Aorta (tissue), 5 donors: Measurements from ENCODE around the gene ULK2. TPM values are rescaled to one million over a fixed set of nuclear protein-coding genes. Genes with fewer than 3 reads are reported as not detected.

Experiments
- ATAC-seq: fragments of 200-7000 bp; cut with Tn5 transposase; one replicate; pipeline ENCODE4 v1.9.1; 2022; ENCODE audit warnings: moderate library complexity; ENCODE audit not compliant: low FRiP score
- DNase-seq, 2 donors: peaks; one replicate each; pipeline ENCODE4 v3.0.0-alpha.2; 2020
- H3K27ac ChIP-seq, 2 donors: one replicate each; pipeline ENCODE4 v1.5.1; 2013; ENCODE audit warnings: low read length in 2 of 2, mild to moderate bottlenecking in 2 of 2, moderate library complexity in 2 of 2, control low read depth in 1 of 2, inconsistent platforms in 1 of 2, low read depth in 1 of 2
- H3K27me3 ChIP-seq, 2 donors: one replicate each; pipeline ENCODE4 v1.6.1; 2013; ENCODE audit warnings: control low read depth in 1 of 2, low read length in 1 of 2, mild to moderate bottlenecking in 1 of 2, moderate library complexity in 1 of 2; ENCODE audit not compliant: insufficient read depth in 2 of 2, control insufficient read depth in 1 of 2
- H3K36me3 ChIP-seq, 2 donors: one replicate each; pipeline ENCODE4 v1.6.1; 2013; ENCODE audit warnings: control low read depth in 1 of 2, low read length in 1 of 2, mild to moderate bottlenecking in 1 of 2; ENCODE audit not compliant: insufficient read depth in 2 of 2, control insufficient read depth in 1 of 2
- H3K4me1 ChIP-seq, 2 donors: one replicate each; pipeline ENCODE4 v1.6.1; 2013; ENCODE audit warnings: low read length in 2 of 2, control low read depth in 1 of 2, mild to moderate bottlenecking in 1 of 2, moderate library complexity in 1 of 2; ENCODE audit not compliant: insufficient read depth in 2 of 2, control insufficient read depth in 1 of 2
- H3K4me3 ChIP-seq, 2 donors: one replicate each; pipeline ENCODE4 v1.5.1; 2013; ENCODE audit warnings: low read length in 2 of 2, control low read depth in 1 of 2, mild to moderate bottlenecking in 1 of 2
- H3K9me3 ChIP-seq: one replicate; pipeline ENCODE4 v1.6.1; 2013; ENCODE audit warnings: mild to moderate bottlenecking, low read length; ENCODE audit not compliant: control insufficient read depth
- WGBS, 2 donors: extraction: QIAGEN DNeasy Blood & Tissue Kit; methylation state at CpG; one replicate each; pipeline ENCODE4 v1.1.7; 2013; 5-methylcytosine and 5-hydroxymethylcytosine counted together
- intact Hi-C, 2 donors: fragments of 100-400 bp; cut with DNase I; formaldehyde crosslinking; loops; one replicate each; pipeline versions ENCODE4 v1.14.2 to v1.15.0; 2022
- polyA plus RNA-seq, 2 donors: library from polyadenylated mRNA; stranded (reverse); fragments of 200-250 nt; gene quantifications; one replicate each; pipeline ENCODE4 v1.2.3, GENCODE V29; 2013
- total RNA-seq, 2 donors: library from RNA; stranded (reverse); fragmentation: NEBNext Ultra II Directional; extraction: Animal tissue kit (Norgen Biotek cat#: 25700); gene quantifications; one replicate each; pipeline ENCODE4 v1.2.1, GENCODE V29; 2021
- donor health status: healthy with polysubstance abuse.
- donor health status: Bipolar disorder and iron deficiency.
- donor health status: DM: no; HTN: no; CAD: no.
- donor health status: DM: no; HTN: no; CAD: no.
- donor health status: DM: yes; HTN: yes; CAD: no.

ULK2 gene
- total and polyA plus RNA-seq, 4 donors = 5.6 to 28.9 (median 16.8) TPM

DNA sequence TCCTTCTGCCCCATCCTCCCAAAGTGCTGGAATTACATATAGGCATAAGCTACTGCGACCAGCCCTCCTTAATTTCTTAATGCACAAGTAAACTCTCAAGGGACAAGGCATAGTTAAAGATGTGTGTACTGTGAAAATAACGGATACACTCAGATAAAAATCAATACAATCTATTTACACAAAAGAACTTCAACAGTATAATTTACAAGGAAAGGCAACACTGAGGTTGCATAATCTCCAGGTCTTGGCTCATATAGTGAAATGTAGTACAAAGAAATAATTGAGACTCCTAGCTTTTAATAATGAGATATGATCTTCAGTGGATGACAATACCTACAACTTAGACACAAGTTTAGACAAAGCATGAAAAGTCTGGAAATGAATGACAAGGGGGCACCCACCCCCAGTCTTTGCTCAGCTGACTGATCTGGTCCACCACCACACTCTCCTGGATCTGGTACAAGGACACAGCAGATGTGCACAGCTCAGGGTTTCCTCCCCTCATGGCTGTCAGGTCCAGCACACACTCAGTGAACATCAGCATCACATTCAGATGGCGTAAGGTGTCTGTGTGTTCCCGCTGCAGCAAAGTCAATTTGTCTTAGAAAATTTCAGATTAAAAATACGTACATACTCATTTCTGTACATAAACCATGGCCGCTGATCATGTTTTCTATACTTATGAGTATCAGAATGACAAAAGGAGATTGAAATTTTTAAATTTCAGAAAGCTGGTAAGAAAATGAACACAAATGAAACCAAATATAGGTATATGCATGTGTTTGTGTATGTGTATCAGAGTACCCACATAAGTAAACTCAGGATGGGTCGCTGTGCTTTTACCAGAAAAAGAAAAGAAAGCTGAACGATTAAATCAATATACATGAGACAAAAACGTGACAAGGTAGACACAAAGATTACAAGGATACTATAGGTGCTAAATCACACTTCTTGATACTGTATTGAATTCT is 86.0 kb downstream of the ULK2 start:
- DNase-seq = no peak
- Histone ChIP-seq H3K27me3 (no peaks in the 10 kb centered on the region), H3K4me3 (no peak overlapping the region), H3K27ac (no peak overlapping the region), H3K36me3 (peaks cover 0 to 6% of the 10 kb centered on the region in 2 donors), H3K4me1 (no peaks in the 10 kb centered on the region), H3K9me3 (no peaks in the 10 kb centered on the region)
- intact Hi-C loops = no loop called here
- ATAC-seq = no peak
- WGBS, 2 donors = 92 to 95% methylated on average over 9 of the region's 9 CpGs

DNA sequence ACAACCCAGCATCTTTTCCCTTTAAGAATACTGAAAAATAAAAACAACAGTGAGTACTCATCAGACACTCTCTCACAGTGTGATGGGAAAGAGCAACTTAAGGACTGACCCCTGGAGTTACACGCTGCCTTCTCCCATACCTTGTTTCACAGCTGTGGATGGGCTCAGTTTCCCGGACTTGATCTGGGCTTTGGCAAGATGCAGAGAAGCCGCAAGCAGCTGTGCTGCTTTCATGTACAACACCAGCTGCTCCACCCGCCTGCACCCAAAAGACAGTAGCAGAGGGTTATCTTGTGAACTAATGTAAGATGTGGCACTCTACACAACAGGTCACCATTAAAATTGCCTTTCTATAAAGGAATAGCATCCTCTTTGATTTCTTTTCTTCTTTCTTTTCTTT is 86.9 kb downstream of the ULK2 start:
- no peaks in the 10 kb centered on the region for H3K9me3 ChIP-seq
- ATAC-seq (no peak), DNase-seq (no peak)
- intact Hi-C loops = no loop called here
- H3K36me3 ChIP-seq = peaks cover 0 to 8% of the 10 kb centered on the region in 2 donors
- no peak overlapping the region for H3K27ac ChIP-seq
- WGBS, 2 donors = 91% methylated on average over 4 of the region's 4 CpGs
- H3K4me1 ChIP-seq = no peaks in the 10 kb centered on the region
- H3K27me3 ChIP-seq = no peaks in the 10 kb centered on the region
- no peak overlapping the region for H3K4me3 ChIP-seq

- H3K4me3 ChIP-seq = no peak overlapping the region
- 91 to 95% methylated on average over 6 of the region's 6 CpGs for WGBS, 2 donors
- intact Hi-C loops = no loop called here
- ATAC-seq = no peak
- H3K36me3 ChIP-seq = peaks cover 0 to 5% of the 10 kb centered on the region in 2 donors
- no peaks in the 10 kb centered on the region for H3K27me3 ChIP-seq
- no peak overlapping the region for H3K27ac ChIP-seq
- H3K4me1 ChIP-seq = peaks cover 0 to 6% of the 10 kb centered on the region in 2 donors
- H3K9me3 ChIP-seq = no peaks in the 10 kb centered on the region
- DNase-seq = no peak
Measured at GRCh38 chr17:19773534-19773933, 94.2 kb downstream of the ULK2 start.

- H3K27me3 ChIP-seq = no peaks in the 10 kb centered on the region
- peaks cover 0 to 6% of the 10 kb centered on the region in 2 donors for H3K4me1 ChIP-seq
- WGBS, 2 donors = 59 to 61% methylated on average over 7 of the region's 7 CpGs
- peaks cover 0 to 2% of the 10 kb centered on the region in 2 donors for H3K36me3 ChIP-seq
- intact Hi-C loops = no loop called here
- no peak overlapping the region for H3K4me3 ChIP-seq
- peak overlapping the region in 1 of 2 donors; percentile 21 for H3K27ac ChIP-seq
- DNase-seq (no peak), ATAC-seq (no peak)
- H3K9me3 ChIP-seq = no peaks in the 10 kb centered on the region
Measured at GRCh38 chr17:19771971-19772630, 95.6 kb downstream of the ULK2 start.

- no peaks in the 10 kb centered on the region for H3K27me3 ChIP-seq
- no peaks in the 10 kb centered on the region for H3K9me3 ChIP-seq
- DNase-seq = no peak
- 46 to 51% methylated on average over 6 of the region's 6 CpGs for WGBS, 2 donors
- intact Hi-C loops = no loop called here
- H3K4me3 ChIP-seq = no peak overlapping the region
- H3K4me1 ChIP-seq = peaks cover 0 to 6% of the 10 kb centered on the region in 2 donors
- peaks cover 0 to 2% of the 10 kb centered on the region in 2 donors for H3K36me3 ChIP-seq
- no peak for ATAC-seq
- no peak overlapping the region for H3K27ac ChIP-seq
Measured at GRCh38 chr17:19770985-19771735, 96.6 kb downstream of the ULK2 start.

GRCh38 chr17:19769946-19770652 is 97.6 kb downstream of the ULK2 start:
- Histone ChIP-seq H3K27ac (no peak overlapping the region), H3K36me3 (no peaks in the 10 kb centered on the region), H3K9me3 (no peaks in the 10 kb centered on the region), H3K4me3 (no peak overlapping the region), H3K27me3 (no peaks in the 10 kb centered on the region), H3K4me1 (peaks cover 0 to 6% of the 10 kb centered on the region in 2 donors)
- intact Hi-C loops = loop anchor here in 1 of 2 donors (5.0 kb wide), 1 partner anchor 323 kb away; no protein-coding TSS in a partner anchor
- WGBS, 2 donors = 74 to 83% methylated on average over 7 of the region's 7 CpGs
- DNase-seq = no peak
- ATAC-seq = no peak

DNA sequence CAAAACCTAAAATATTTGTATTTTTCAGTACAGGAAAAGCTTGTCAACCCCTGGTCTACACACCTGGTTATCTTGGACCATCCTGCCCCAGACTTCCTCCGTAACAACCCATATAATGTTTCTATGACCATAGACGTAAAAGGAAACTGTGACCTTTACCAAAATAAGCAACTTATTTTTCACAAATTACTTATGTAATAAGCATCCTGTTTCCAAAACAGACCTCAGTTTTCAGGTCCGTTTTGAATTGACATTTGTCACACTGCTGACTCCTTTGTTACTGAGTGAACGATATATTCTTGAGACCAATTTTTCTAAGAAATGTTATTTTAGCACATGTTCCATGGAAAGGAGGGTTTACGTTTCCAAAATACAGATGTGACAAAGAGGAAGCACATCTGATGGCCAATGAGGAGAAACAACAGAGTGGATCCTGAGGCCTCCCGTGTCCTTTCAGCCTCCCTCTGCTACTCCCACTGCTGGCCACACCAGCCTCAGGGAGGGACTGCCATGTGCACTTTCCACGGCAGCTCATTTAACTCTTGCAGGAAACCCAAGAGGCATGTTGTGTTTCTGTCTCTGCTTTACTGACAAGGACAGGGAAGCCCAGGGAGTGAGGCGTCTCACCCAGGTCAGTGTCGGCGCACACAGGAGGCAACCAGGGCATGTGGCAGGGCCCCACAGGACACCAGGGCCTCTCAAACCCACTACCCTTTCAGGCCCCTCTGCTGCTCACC is 99.5 kb downstream of the ULK2 start:
- no peaks in the 10 kb centered on the region for H3K27me3 ChIP-seq
- no peaks in the 10 kb centered on the region for H3K36me3 ChIP-seq
- 60 to 62% methylated on average over 10 of the region's 10 CpGs for WGBS, 2 donors
- no peaks in the 10 kb centered on the region for H3K9me3 ChIP-seq
- no peak overlapping the region for H3K4me3 ChIP-seq
- peaks cover 0 to 6% of the 10 kb centered on the region in 2 donors for H3K4me1 ChIP-seq
- DNase-seq = no peak
- intact Hi-C loops = loop anchor here in 1 of 2 donors (5.0 kb wide), 1 partner anchor 321 kb away; no protein-coding TSS in a partner anchor
- H3K27ac ChIP-seq = no peak overlapping the region
- no peak for ATAC-seq
